Activated T-helper 9 cell treated with anti-CD3 and anti-CD28 coated beads, Interleukin-2, amount 50 U/mL, for 16 hours (primary cell): ENCODE data around the gene ZNF565.
"Not testable (repeated sequence)": the region's sequence is repeated elsewhere in the genome, so short reads cannot be mapped to it uniquely, and the experiment has no call there.

Experiments
- DNase-seq: peaks from one replicate; pipeline ENCODE4 v3.0.0-alpha.2; 2020; ENCODE audit warnings: low read depth

The ZNF565 gene

GRCh38 chr19:36149673-36150406, 64.6 kb downstream of the ZNF565 start:
- DNase-seq, result no peak

GRCh38 chr19:36144624-36145023, 69.8 kb downstream of the ZNF565 start:
- no peak for DNase-seq

GRCh38 chr19:36142496-36142895, 72.0 kb downstream of the ZNF565 start:
- no peak for DNase-seq

GRCh38 chr19:36142046-36142445, 72.4 kb downstream of the ZNF565 start:
- DNase-seq, result no peak

GRCh38 chr19:36141039-36141927, 73.2 kb downstream of the ZNF565 start:
- peak; percentile 86 for DNase-seq

GRCh38 chr19:36140304-36141038, 74.0 kb downstream of the ZNF565 start:
- peak; percentile 19 for DNase-seq

GRCh38 chr19:36139473-36140303, 74.8 kb downstream of the ZNF565 start, which contains the start of gene CAPNS1:
TSS of gene CAPNS1 (plus strand) at chr19:36140066. CDS start at chr19:36141012, 946 bp downstream.
- DNase-seq, result peak; percentile 87

GRCh38 chr19:36139120-36139472, 75.4 kb downstream of the ZNF565 start:
- no peak for DNase-seq

- no peak for DNase-seq
Observed at GRCh38 chr19:36136964-36137686, 77.3 kb downstream of the ZNF565 start.

GRCh38 chr19:36134867-36135266, 79.6 kb downstream of the ZNF565 start:
- not testable (repeated sequence) for DNase-seq
